Effector memory CD8-positive, alpha-beta T cell (primary cell): Measurements from ENCODE around the gene STIL.
"Not testable (repeated sequence)": the region's sequence is repeated elsewhere in the genome, so short reads cannot be mapped to it uniquely, and the experiment has no call there.

Experiments
- ATAC-seq: fragments of 150-1000 bp; cut with Tn5 transposase; replicated peaks from 2 replicates; pipeline ENCODE4 v1.10.0; 2021; ENCODE audit warnings: mild to moderate bottlenecking, moderate library complexity
- DNase-seq, 3 experiments: peaks; one replicate each; pipeline ENCODE4 v3.0.0; 2021
- H3K27ac Mint-ChIP-seq, 2 donors: one replicate each; pipeline ENCODE4 v1.8.0; 2022; ENCODE audit warnings: mild to moderate bottlenecking in 2 of 2, mixed read lengths in 2 of 2, moderate library complexity in 2 of 2
- H3K27me3 Mint-ChIP-seq, 2 donors: one replicate each; pipeline ENCODE4 v1.8.0; 2022; ENCODE audit warnings: mixed read lengths in 2 of 2
- H3K36me3 Mint-ChIP-seq: one replicate; pipeline ENCODE4 v1.8.0; 2022; ENCODE audit warnings: mild to moderate bottlenecking, moderate library complexity, mixed read lengths; ENCODE audit not compliant: insufficient read depth
- H3K4me1 Mint-ChIP-seq, 2 donors: one replicate each; pipeline ENCODE4 v1.8.0; 2022; ENCODE audit warnings: low read depth in 2 of 2, mixed read lengths in 2 of 2
- H3K4me3 Mint-ChIP-seq, 2 donors: one replicate each; pipeline ENCODE4 v1.8.0; 2022; ENCODE audit warnings: mild to moderate bottlenecking in 2 of 2, mixed read lengths in 2 of 2, moderate library complexity in 2 of 2
- H3K9me3 Mint-ChIP-seq, 2 donors: one replicate each; pipeline ENCODE4 v1.8.0; 2022; ENCODE audit warnings: mixed read lengths in 2 of 2

Gene STIL

DNA sequence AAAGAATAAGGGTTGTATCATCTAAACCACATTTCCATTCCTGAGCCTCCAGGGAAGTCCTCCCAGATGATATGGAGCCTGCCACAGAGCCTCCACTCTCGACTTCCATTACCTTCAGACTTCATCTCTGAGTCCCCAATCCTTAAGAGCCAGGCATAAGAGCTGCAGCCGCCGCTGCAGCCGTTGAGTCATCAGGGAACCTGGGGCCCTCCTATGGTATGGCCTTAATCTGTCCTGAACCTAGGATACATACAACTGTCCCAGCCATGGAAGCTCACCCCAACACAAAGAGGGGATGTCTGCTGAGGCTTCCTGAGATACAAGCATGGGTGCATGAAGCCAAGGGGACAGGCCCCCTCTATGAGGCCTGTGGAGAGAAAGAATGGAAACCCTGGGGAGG lies 98.2 kb downstream of the STIL start:
- Mint-ChIP-seq H3K27ac (no peak overlapping the region), H3K4me3 (no peak overlapping the region), H3K36me3 (no peaks in the 10 kb centered on the region), H3K27me3 (peaks cover 3 to 5% of the 10 kb centered on the region in 2 donors), H3K4me1 (no peaks in the 10 kb centered on the region), H3K9me3 (no peaks in the 10 kb centered on the region)
- ATAC-seq: no peak
- no peak for DNase-seq

DNA sequence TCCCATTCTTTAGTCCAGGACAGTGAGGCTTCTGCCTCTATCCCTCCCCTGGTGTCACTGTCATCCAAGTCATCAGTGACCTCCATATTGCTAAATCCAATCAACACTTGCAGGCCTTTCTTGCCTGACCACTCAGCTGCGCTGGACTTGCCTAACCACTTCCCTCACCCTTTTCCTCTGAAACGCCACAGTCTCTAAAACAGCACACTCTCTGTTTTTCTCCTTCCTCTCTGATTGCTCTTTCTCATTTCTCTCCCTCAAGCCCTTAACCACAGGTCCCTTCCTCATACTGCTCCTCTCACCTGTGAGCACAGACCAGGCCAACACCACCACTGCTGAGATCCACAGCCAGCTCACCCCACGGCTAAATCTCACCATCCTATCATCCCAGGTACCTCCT lies 99.4 kb downstream of the STIL start:
- peaks cover 10 to 15% of the 10 kb centered on the region in 2 donors for H3K27me3 Mint-ChIP-seq
- no peak for DNase-seq

GRCh38 chr1:47213230-47213963 lies 100.5 kb downstream of the STIL start:
- no peak for DNase-seq
- no peaks in the 10 kb centered on the region for H3K36me3 Mint-ChIP-seq
- H3K4me3 Mint-ChIP-seq: no peak overlapping the region
- peaks cover 21 to 26% of the 10 kb centered on the region in 2 donors for H3K27me3 Mint-ChIP-seq
- H3K9me3 Mint-ChIP-seq: no peaks in the 10 kb centered on the region
- H3K27ac Mint-ChIP-seq: no peak overlapping the region
- no peak for ATAC-seq
- no peaks in the 10 kb centered on the region for H3K4me1 Mint-ChIP-seq

More for the DNA sequence above, 99.4 kb downstream of the STIL start:
- no peak overlapping the region for H3K27ac Mint-ChIP-seq
- H3K4me3 Mint-ChIP-seq: no peak overlapping the region
- H3K4me1 Mint-ChIP-seq: no peaks in the 10 kb centered on the region
- no peak for ATAC-seq
- H3K36me3 Mint-ChIP-seq: no peaks in the 10 kb centered on the region
- H3K9me3 Mint-ChIP-seq: no peaks in the 10 kb centered on the region

GRCh38 chr1:47212636-47213229 lies 101.2 kb downstream of the STIL start:
- Mint-ChIP-seq H3K4me3 (no peak overlapping the region), H3K27me3 (peaks cover 27 to 33% of the 10 kb centered on the region in 2 donors), H3K4me1 (no peaks in the 10 kb centered on the region), H3K36me3 (no peaks in the 10 kb centered on the region), H3K27ac (no peak overlapping the region), H3K9me3 (no peaks in the 10 kb centered on the region)
- ATAC-seq (no peak), DNase-seq (no peak)

DNA sequence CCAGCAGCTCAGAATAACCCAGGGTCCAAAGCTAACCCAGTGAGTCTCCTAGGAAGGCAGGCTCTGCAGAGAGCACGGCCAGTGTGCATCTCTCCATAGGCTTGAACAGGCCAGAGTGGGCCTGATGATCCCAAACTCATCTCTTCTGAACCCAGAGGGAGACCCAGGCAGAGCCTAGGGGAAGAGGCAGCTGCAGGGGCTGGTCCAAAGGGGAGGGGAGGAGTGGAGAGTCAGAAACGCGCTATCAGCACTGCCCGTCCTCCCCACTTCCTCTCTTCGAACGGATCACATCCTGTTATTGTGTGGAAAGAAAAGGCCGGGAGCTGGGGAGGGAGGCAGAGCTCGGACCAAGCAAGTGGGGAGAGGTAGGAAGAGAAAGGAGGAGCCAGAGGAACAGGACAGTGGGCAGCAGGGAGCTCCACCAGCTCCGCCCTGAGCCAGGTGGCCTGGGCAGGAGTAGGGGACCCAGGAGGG lies 102.1 kb downstream of the STIL start:
- H3K4me3 Mint-ChIP-seq: no peak overlapping the region
- ATAC-seq: no peak

GRCh38 chr1:47210666-47211065 lies 103.3 kb downstream of the STIL start:
- no peaks in the 10 kb centered on the region for H3K9me3 Mint-ChIP-seq
- peaks cover 42 to 43% of the 10 kb centered on the region in 2 donors for H3K27me3 Mint-ChIP-seq
- no peak for ATAC-seq
- H3K4me1 Mint-ChIP-seq: no peaks in the 10 kb centered on the region
- no peak overlapping the region for H3K4me3 Mint-ChIP-seq
- no peaks in the 10 kb centered on the region for H3K36me3 Mint-ChIP-seq
- DNase-seq: no peak
- H3K27ac Mint-ChIP-seq: no peak overlapping the region

More for the DNA sequence above, 102.1 kb downstream of the STIL start:
- no peaks in the 10 kb centered on the region for H3K36me3 Mint-ChIP-seq
- H3K27ac Mint-ChIP-seq: no peak overlapping the region
- H3K4me1 Mint-ChIP-seq: no peaks in the 10 kb centered on the region
- no peaks in the 10 kb centered on the region for H3K9me3 Mint-ChIP-seq
- peaks cover 31 to 35% of the 10 kb centered on the region in 2 donors for H3K27me3 Mint-ChIP-seq
- DNase-seq: no peak

GRCh38 chr1:47209725-47210325 lies 104.1 kb downstream of the STIL start:
- Mint-ChIP-seq H3K4me1 (no peaks in the 10 kb centered on the region), H3K27ac (no peak overlapping the region), H3K27me3 (peaks cover 46 to 52% of the 10 kb centered on the region in 2 donors), H3K36me3 (no peaks in the 10 kb centered on the region), H3K9me3 (no peaks in the 10 kb centered on the region), H3K4me3 (no peak overlapping the region)
- ATAC-seq (no peak), DNase-seq (no peak)

DNA sequence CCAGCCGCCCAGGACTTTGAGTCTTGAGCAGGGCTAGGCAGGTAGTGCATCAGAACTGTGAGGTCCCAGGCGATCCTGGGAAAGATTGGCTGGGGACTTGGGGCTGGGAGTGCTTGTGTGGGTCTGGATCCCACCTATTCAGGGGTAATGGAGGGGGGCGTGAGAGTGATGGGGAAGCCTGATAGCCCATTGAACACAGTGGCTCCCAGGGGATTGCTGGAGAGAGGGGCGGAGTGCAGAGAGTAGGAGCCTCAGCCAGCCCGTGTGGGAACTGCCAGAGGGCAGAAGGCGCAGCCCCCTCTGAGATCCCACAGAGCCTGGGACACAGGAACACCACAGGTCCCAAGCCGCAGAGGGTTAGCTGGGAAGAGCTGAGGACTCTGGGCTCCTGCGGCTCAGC lies 104.9 kb downstream of the STIL start:
- no peak overlapping the region for H3K4me3 Mint-ChIP-seq
- no peak overlapping the region for H3K27ac Mint-ChIP-seq
- no peaks in the 10 kb centered on the region for H3K9me3 Mint-ChIP-seq
- H3K4me1 Mint-ChIP-seq: no peaks in the 10 kb centered on the region
- ATAC-seq: no peak
- peaks cover 53 to 59% of the 10 kb centered on the region in 2 donors for H3K27me3 Mint-ChIP-seq
- no peak for DNase-seq
- no peaks in the 10 kb centered on the region for H3K36me3 Mint-ChIP-seq

GRCh38 chr1:47208374-47208850 lies 105.5 kb downstream of the STIL start:
- Mint-ChIP-seq H3K27ac (no peak overlapping the region), H3K27me3 (peaks cover 60 to 66% of the 10 kb centered on the region in 2 donors), H3K36me3 (no peaks in the 10 kb centered on the region), H3K4me3 (no peak overlapping the region), H3K9me3 (no peaks in the 10 kb centered on the region), H3K4me1 (no peaks in the 10 kb centered on the region)
- no peak for DNase-seq
- no peak for ATAC-seq

DNA sequence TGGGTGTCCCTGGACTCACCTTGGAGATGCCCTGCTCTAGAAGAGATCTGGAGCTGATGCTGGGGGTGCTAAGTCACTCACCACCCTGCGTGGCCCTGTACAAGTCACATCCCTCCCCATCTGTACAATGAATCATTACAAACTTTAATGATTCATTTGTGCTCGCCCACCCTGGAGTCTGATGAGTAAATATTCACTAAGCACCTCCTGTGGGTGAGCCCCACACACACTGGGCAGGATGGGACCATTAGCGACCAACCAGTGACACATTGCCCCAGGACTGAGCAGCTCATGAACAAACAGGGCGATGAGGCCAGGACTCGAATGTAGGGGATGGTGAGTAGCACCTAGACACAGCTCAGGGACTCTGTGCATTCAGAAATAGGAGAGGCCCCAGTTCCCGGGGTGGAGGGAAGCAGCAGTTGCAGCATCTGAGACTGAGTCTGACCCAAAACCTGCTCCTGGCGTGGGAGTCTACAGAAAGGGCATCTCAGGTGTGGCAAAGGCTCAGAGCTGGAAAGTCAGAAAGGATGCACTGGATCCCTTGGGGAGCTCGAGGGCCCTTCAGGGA lies 106.1 kb downstream of the STIL start:
- Mint-ChIP-seq H3K4me3 (no peak overlapping the region), H3K4me1 (no peaks in the 10 kb centered on the region), H3K36me3 (no peaks in the 10 kb centered on the region), H3K27ac (no peak overlapping the region), H3K27me3 (peaks cover 65 to 71% of the 10 kb centered on the region in 2 donors), H3K9me3 (no peaks in the 10 kb centered on the region)
- ATAC-seq: no peak
- DNase-seq: no peak

- no peak for DNase-seq
- H3K36me3 Mint-ChIP-seq: no peaks in the 10 kb centered on the region
- no peak for ATAC-seq
- H3K27ac Mint-ChIP-seq: no peak overlapping the region
- H3K4me1 Mint-ChIP-seq: no peaks in the 10 kb centered on the region
- no peaks in the 10 kb centered on the region for H3K9me3 Mint-ChIP-seq
- no peak overlapping the region for H3K4me3 Mint-ChIP-seq
- peaks cover 70% of the 10 kb centered on the region in 2 donors for H3K27me3 Mint-ChIP-seq
Measured at GRCh38 chr1:47205918-47206317, 108.0 kb downstream of the STIL start.

DNA sequence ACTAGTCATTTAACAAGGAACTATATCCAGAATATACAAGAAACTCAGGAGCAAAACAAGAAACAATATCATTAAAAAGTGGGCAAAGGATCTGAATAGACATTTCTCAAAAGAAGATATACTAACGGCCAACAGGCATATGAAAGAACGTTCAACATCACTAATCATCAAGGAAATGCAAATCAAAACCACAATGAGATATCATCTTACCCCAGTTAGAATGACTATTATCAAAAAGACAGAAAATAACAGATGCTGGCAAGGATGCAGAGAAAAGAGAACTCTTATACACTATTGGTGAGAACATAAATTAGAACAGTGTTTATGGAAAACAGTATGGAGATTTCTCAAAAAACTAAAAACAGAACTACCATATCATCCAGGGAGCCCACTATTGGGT lies 110.4 kb downstream of the STIL start:
- H3K4me1 Mint-ChIP-seq, ATAC-seq, H3K9me3 Mint-ChIP-seq, H3K36me3 Mint-ChIP-seq, H3K27ac Mint-ChIP-seq, DNase-seq, H3K4me3 Mint-ChIP-seq: not testable (repeated sequence)
- H3K27me3 Mint-ChIP-seq: peaks cover 69 to 71% of the 10 kb centered on the region in 2 donors

DNA sequence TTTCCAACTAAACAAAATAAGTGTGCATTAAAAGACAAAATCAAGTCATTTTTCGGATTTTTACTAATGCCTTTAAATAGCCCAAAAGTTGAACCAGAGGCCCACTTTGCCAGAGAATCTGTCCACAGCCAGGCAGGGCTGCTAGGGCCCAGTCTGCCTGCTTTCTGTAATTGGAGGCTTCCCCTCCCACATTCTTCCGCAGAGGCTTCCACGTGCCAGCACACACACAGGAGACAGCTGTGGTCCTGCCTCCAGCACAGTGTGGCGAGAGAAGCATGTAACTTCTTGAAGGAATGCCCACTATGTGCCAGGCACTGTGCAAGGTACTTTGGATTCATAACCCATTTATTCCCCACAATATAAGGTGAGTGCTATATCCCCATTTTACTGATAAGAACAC lies 112.8 kb downstream of the STIL start:
- no peak overlapping the region for H3K4me3 Mint-ChIP-seq
- no peaks in the 10 kb centered on the region for H3K9me3 Mint-ChIP-seq
- H3K36me3 Mint-ChIP-seq: no peaks in the 10 kb centered on the region
- DNase-seq (no peak), ATAC-seq (no peak)
- H3K27ac Mint-ChIP-seq: no peak overlapping the region
- H3K27me3 Mint-ChIP-seq: peaks cover 65 to 66% of the 10 kb centered on the region in 2 donors
- no peaks in the 10 kb centered on the region for H3K4me1 Mint-ChIP-seq
